ENCODE measurements around the gene GRSF1.

The GRSF1 gene

GRCh38 chr4:70833675-70834074 lies 6.0 kb downstream of the GRSF1 start:
- no peaks in the 10 kb centered on the region for H3K9me2 ChIP-seq (replicated peaks; ENCODE audit: control insufficient read depth, low read length)
- no peak overlapping the region for H3K4me3 ChIP-seq (ENCODE audit: low read length)
- peaks cover 22% of the 10 kb centered on the region for H4K20me1 ChIP-seq (ENCODE audit: control insufficient read depth, insufficient read depth, low read depth, low read length)
- H3F3A ChIP-seq (ENCODE audit: control insufficient read depth, insufficient read depth): peaks cover 3% of the 10 kb centered on the region; the same call in 1 of the 2 replicates
- no peaks in the 10 kb centered on the region for H3K27me3 ChIP-seq (ENCODE audit: control insufficient read depth, low read length)
- H3K27ac ChIP-seq (ENCODE audit: low read depth, low read length): no peak overlapping the region
- peaks cover 79% of the 10 kb centered on the region for H3K79me2 ChIP-seq (ENCODE audit: control insufficient read depth, low read length)
- peaks cover 28% of the 10 kb centered on the region for H3K4me1 ChIP-seq (ENCODE audit: control insufficient read depth, low read length)
- H3K4me2 ChIP-seq (ENCODE audit: low read length): no peak overlapping the region
- H3K36me3 ChIP-seq (ENCODE audit: control insufficient read depth, low read length): peaks cover 83% of the 10 kb centered on the region
- H3K9me3 ChIP-seq (ENCODE audit: control insufficient read depth, insufficient read depth, low read length): no peaks in the 10 kb centered on the region
- TF ChIP-seq EZH2phosphoT487 (IDR thresholded peaks at IDR 0.05; ENCODE audit: borderline replicate concordance, low read length) (no peak), CTCF (IDR thresholded peaks at IDR 0.05; ENCODE audit: low read depth, low read length, poor library complexity, severe bottlenecking) (no peak)

- no peak overlapping the region for H3K4me3 ChIP-seq (ENCODE audit: low read length)
- peaks cover 9% of the 10 kb centered on the region for H4K20me1 ChIP-seq (ENCODE audit: control insufficient read depth, insufficient read depth, low read depth, low read length)
- H3K9me2 ChIP-seq (replicated peaks; ENCODE audit: control insufficient read depth, low read length): no peaks in the 10 kb centered on the region
- H3K27ac ChIP-seq (ENCODE audit: low read depth, low read length): no peak overlapping the region
- no peak overlapping the region for H3K4me2 ChIP-seq (ENCODE audit: low read length)
- H3K79me2 ChIP-seq (ENCODE audit: control insufficient read depth, low read length): peaks cover 58% of the 10 kb centered on the region
- H3K9me3 ChIP-seq (ENCODE audit: control insufficient read depth, insufficient read depth, low read length): no peaks in the 10 kb centered on the region
- H3K27me3 ChIP-seq (ENCODE audit: control insufficient read depth, low read length): no peaks in the 10 kb centered on the region
- peaks cover 7% of the 10 kb centered on the region for H3K4me1 ChIP-seq (ENCODE audit: control insufficient read depth, low read length)
- no peak for TF ChIP-seq EZH2phosphoT487 (IDR thresholded peaks at IDR 0.05; ENCODE audit: borderline replicate concordance, low read length)
- TF ChIP-seq CTCF (IDR thresholded peaks at IDR 0.05; ENCODE audit: low read depth, low read length, poor library complexity, severe bottlenecking): no peak
- peaks cover 7% of the 10 kb centered on the region for H3F3A ChIP-seq (ENCODE audit: control insufficient read depth, insufficient read depth)
- H3K36me3 ChIP-seq (ENCODE audit: control insufficient read depth, low read length): peaks cover 89% of the 10 kb centered on the region
Measured at GRCh38 chr4:70831293-70831692, 8.4 kb downstream of the GRSF1 start.

DNA sequence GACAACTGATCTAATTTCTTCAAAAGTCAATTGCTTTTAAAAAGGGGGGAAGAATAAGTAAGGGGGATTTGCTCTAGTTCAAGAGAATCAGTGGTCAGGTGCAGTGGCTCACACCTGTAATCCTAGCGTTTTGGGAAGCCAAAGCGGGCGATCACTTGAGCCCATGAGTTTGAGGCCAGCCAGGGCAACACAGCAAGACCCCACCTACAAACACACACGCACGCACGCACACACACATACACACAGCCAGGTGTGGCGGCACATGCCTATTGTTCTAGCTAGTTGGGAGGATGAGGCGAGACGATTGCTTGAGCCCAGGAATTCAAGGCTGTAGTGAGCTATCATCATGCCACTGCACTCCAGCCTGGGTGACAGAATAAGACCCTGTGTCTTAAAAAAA lies 9.6 kb downstream of the GRSF1 start:
- TF ChIP-seq CTCF (IDR thresholded peaks at IDR 0.05; ENCODE audit: low read depth, low read length, poor library complexity, severe bottlenecking) (no peak), EZH2phosphoT487 (IDR thresholded peaks at IDR 0.05; ENCODE audit: borderline replicate concordance, low read length) (no peak)
- Histone ChIP-seq H3K9me3 (ENCODE audit: control insufficient read depth, insufficient read depth, low read length) (no peaks in the 10 kb centered on the region), H3K27ac (ENCODE audit: low read depth, low read length) (no peak overlapping the region), H3K4me1 (ENCODE audit: control insufficient read depth, low read length) (no peaks in the 10 kb centered on the region), H3K4me2 (ENCODE audit: low read length) (no peak overlapping the region), H3K27me3 (ENCODE audit: control insufficient read depth, low read length) (no peaks in the 10 kb centered on the region), H3K36me3 (ENCODE audit: control insufficient read depth, low read length) (peaks cover 91% of the 10 kb centered on the region), H3F3A (ENCODE audit: control insufficient read depth, insufficient read depth) (peaks cover 4% of the 10 kb centered on the region), H3K4me3 (ENCODE audit: low read length) (no peak overlapping the region), H3K79me2 (ENCODE audit: control insufficient read depth, low read length) (peaks cover 46% of the 10 kb centered on the region), H3K9me2 (replicated peaks; ENCODE audit: control insufficient read depth, low read length) (no peaks in the 10 kb centered on the region), H4K20me1 (ENCODE audit: control insufficient read depth, insufficient read depth, low read depth, low read length) (peaks cover 3% of the 10 kb centered on the region; the same call in 1 of the 2 replicates)
